ENCODE data around the gene EXOC3L2. TPM values are rescaled to one million over a fixed set of nuclear protein-coding genes. Genes with fewer than 3 reads are reported as not detected.

EXOC3L2 gene
- total and polyA plus RNA-seq, 2 of the 8 experiments (the other 6 are each of a cell fraction or from before 2014, with no cell fraction given): 1.4 to 1.6 TPM

- no peak for TF ChIP-seq JUND (IDR thresholded peaks at IDR 0.05; ENCODE audit: low read length)
- no peak for TF ChIP-seq SRF (IDR thresholded peaks at IDR 0.05; ENCODE audit: low read depth, low read length)
- no peak for TF ChIP-seq CBX5 (IDR thresholded peaks at IDR 0.05; ENCODE audit: low read depth, low read length)
- TF ChIP-seq JUN (IDR thresholded peaks at IDR 0.05; ENCODE audit: low read depth, low read length): no peak
- TF ChIP-seq KDM5A (IDR thresholded peaks at IDR 0.05; ENCODE audit: low read length): no peak
Measured at GRCh38 chr19:45244133-45244794, 943 bp downstream of the EXOC3L2 start (continued).

Measured in H1 (cell line).